AG10803 (cell line): ENCODE data around the gene KRT83.

Experiments used
- DNase-seq: peaks from one replicate; pipeline ENCODE4 v3.0.0; 2010; ENCODE audit warnings: low read depth
- H3K4me3 ChIP-seq: 2 replicates; pipeline ENCODE4 v1.5.1; 2011; ENCODE audit warnings: mild to moderate bottlenecking, low read length, control low read depth
- CTCF ChIP-seq: conservative IDR thresholded peaks from 2 replicates; pipeline ENCODE4 v1.5.1; 2011; ENCODE audit warnings: mild to moderate bottlenecking, low read length, control low read depth, inconsistent platforms

Gene KRT83

GRCh38 chr12:52341066-52341580 is 19.9 kb upstream of the KRT83 start:
- no peak for DNase-seq
- no peak overlapping the region for H3K4me3 ChIP-seq
- TF ChIP-seq CTCF = no peak

DNA sequence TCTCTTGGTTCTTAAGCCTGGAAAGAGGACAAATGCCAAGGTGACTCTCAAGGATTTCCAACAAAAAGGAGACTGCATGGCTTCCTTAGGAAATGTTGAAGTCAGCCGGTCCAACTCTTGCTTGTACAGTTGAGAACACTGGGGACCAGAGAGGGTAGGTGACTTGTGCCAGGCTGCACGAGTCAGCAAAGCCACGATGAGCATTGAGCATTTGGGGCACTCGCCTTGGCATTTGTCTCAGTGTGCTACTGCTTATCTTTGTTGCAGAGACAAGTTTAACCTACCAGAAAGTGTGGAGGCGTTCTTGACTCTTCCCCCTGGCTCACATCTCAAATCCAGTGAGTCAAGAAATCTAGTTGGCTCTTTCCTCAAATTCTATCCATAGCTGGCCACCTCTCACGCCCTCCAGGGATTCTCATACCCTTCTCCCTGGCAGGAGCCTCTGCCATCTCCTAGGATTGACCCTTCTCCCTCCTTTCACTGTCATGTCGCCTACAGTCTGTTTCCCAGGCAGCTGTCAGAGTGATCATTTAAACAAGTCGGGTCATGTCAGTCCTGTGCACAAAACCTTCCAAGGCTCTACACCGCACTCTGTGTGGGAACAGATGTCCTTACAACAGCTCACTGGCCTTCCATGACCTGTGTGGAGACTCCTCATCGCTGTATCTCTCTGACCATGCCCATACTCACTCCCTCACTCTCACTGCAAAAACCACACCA is 17.2 kb upstream of the KRT83 start:
- no peak overlapping the region for H3K4me3 ChIP-seq
- TF ChIP-seq CTCF = no peak
- no peak for DNase-seq

DNA sequence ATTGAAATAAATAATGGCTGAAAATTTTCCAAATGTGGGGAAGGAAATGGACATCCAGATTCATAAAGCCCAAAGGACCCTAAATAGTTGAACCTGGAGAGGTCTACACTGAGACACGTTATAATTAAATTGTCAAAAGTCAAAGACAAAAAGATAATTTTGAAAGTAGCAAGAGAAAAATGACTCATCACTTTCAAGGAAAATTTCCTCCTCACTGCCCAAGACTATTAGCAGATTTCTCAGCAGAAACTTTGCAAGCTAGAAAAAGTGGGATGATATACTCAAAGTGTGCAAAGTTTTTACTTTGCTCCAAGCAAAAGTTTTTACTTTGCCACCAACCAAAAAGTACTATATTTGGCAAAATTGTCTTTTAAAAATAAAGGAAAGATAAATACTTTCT is 15.9 kb upstream of the KRT83 start:
- TF ChIP-seq CTCF = no peak
- no peak for DNase-seq
- no peak overlapping the region for H3K4me3 ChIP-seq

DNA sequence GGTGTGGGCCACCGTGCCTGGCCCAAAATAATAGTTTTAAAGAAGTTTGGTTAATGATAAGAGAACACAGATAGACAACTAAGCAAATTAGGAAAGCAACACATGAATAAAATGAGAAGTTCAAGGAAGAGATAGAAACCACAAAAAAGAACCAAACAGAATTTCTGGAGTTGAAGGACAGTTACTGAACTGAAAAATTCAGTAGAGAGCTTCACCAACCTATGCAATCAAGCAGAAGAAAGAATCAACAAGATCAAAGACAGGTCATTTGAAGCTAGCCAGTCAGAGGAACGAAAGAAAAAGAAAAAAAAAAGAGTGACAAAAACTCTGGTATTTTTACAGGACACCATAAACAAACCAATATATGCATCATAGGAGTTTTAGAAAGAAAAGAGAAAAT is 15.4 kb upstream of the KRT83 start:
- DNase-seq = no peak
- TF ChIP-seq CTCF = no peak
- H3K4me3 ChIP-seq = no peak overlapping the region

- no peak overlapping the region for H3K4me3 ChIP-seq
- TF ChIP-seq CTCF = no peak
- no peak for DNase-seq
Observed at GRCh38 chr12:52335598-52336262, 14.5 kb upstream of the KRT83 start.

GRCh38 chr12:52334185-52334584 is 13.0 kb upstream of the KRT83 start:
- DNase-seq = no peak
- H3K4me3 ChIP-seq = no peak overlapping the region
- TF ChIP-seq CTCF = no peak

- DNase-seq = no peak
- no peak for TF ChIP-seq CTCF
- H3K4me3 ChIP-seq = no peak overlapping the region
Observed at GRCh38 chr12:52333321-52333720, 12.1 kb upstream of the KRT83 start.
